ENCODE data around the gene MLN.

MLN gene

DNA sequence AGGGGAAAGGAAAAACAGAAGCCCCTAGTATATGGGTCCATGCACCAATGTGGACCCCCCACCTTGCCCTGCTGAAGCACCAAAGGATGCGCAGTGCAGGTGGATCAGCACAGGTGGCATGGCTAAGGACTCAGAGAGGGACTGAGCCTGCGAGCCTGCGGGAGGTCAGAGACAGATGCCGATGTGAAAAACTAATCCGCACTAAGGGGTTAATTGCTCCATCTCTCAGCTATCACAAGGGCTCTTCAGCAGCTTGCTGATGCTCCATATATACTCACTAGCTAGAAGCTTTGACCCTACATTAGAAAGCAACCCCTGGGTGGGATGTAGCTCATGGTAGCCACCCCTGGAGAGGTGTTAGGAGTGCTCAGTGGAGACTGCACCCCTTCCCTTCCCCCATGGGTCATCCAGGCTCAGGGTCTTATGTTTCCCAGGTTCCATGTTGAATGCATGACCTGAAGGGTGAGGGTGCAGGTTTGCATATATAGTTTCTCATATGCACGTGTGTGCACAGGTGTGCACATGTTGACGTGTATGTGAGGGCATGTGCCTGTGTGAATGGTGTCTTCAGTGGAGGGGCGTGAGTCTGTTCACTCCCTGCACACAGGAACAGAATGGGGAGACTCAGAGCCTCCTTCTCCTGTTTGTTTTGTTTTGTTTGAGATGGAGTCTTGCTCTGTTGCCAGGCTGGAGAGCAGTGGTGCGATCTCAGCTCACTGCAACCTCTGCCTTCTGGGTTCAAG lies 43.7 kb downstream of the MLN start:
- H3K27ac Mint-ChIP-seq: no peak overlapping the region
- no peaks in the 10 kb centered on the region for H3K4me1 Mint-ChIP-seq (ENCODE audit: low read depth)
- no peak for DNase-seq (ENCODE audit: low spot score)
- no peaks in the 10 kb centered on the region for H3K27me3 Mint-ChIP-seq (ENCODE audit: low read depth)
- H3K4me3 Mint-ChIP-seq: no peak overlapping the region
- H3K36me3 Mint-ChIP-seq (ENCODE audit: low read depth): no peaks in the 10 kb centered on the region
- no peaks in the 10 kb centered on the region for H3K9me3 Mint-ChIP-seq

DNA sequence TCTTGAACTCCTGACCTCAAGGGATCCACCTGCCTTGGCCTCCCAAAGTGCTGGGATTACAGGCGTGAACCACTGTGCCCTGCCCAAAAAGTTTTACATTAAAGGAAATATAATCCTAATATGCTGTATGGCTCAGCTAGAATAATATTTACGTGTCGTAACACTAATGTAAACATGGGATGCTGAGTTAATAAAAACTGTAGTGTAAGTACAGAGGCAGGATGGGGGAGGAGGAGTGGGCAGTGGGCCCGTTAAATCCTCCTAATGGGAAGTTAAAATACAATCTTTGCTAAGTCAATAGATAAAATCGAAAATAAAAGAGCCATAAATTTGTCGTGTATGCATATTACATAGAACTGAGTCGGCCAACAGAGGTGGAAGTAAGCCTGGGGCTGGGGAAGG lies 45.0 kb downstream of the MLN start:
- DNase-seq (ENCODE audit: low spot score): no peak
- no peak overlapping the region for H3K4me3 Mint-ChIP-seq
- H3K36me3 Mint-ChIP-seq (ENCODE audit: low read depth): no peaks in the 10 kb centered on the region
- H3K27me3 Mint-ChIP-seq (ENCODE audit: low read depth): no peaks in the 10 kb centered on the region
- H3K9me3 Mint-ChIP-seq: no peaks in the 10 kb centered on the region
- no peaks in the 10 kb centered on the region for H3K4me1 Mint-ChIP-seq (ENCODE audit: low read depth)
- H3K27ac Mint-ChIP-seq: no peak overlapping the region

DNA sequence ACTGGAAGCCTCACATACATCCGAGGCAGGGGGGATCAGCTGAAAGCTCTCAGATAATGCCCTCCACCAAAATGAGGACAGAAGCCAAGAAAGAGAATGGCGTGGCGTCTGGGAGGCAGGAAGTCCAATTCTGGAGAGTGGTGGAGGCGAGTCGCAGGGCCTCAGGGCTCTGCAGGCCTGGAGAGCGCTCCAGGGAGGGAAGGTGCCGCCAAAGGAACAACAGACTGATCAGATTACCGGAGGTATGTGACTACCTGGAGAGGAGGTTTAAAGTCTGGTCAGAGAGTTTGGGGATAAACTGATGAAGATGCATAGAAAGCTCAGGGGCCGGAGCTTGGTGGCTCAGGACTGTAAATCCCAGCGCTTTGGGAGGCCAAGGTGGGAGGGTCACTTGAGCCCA lies 45.9 kb downstream of the MLN start:
- no peaks in the 10 kb centered on the region for H3K36me3 Mint-ChIP-seq (ENCODE audit: low read depth)
- H3K27me3 Mint-ChIP-seq (ENCODE audit: low read depth): no peaks in the 10 kb centered on the region
- H3K4me3 Mint-ChIP-seq: no peak overlapping the region
- H3K27ac Mint-ChIP-seq: no peak overlapping the region
- H3K9me3 Mint-ChIP-seq: no peaks in the 10 kb centered on the region
- H3K4me1 Mint-ChIP-seq (ENCODE audit: low read depth): no peaks in the 10 kb centered on the region
- no peak for DNase-seq (ENCODE audit: low spot score)

DNA sequence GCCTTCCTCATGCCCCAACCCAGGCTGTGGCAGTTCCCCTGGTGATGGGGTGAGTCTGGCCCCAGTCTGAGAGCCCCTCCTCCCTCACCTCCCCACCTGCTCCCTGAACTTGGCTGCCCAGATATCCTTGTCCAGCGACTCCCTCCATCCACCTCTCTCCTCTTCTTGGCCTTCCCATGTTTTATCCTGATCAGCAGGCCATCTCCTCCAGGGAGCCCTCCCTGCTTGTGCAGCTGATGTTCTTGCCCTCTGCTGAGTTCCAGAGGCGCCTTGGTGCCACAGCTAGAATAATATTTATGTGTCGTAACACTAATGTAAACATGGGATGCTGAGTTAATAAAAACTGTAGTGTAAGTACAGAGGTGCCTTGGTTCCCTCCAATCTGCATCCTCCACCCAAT lies 46.7 kb downstream of the MLN start:
- H3K4me1 Mint-ChIP-seq (ENCODE audit: low read depth): no peaks in the 10 kb centered on the region
- H3K27ac Mint-ChIP-seq: no peak overlapping the region
- no peaks in the 10 kb centered on the region for H3K9me3 Mint-ChIP-seq
- no peaks in the 10 kb centered on the region for H3K36me3 Mint-ChIP-seq (ENCODE audit: low read depth)
- no peaks in the 10 kb centered on the region for H3K27me3 Mint-ChIP-seq (ENCODE audit: low read depth)
- DNase-seq (ENCODE audit: low spot score): no peak
- H3K4me3 Mint-ChIP-seq: no peak overlapping the region

- H3K36me3 Mint-ChIP-seq (ENCODE audit: low read depth): no peaks in the 10 kb centered on the region
- no peak for DNase-seq (ENCODE audit: low spot score)
- no peaks in the 10 kb centered on the region for H3K4me1 Mint-ChIP-seq (ENCODE audit: low read depth)
- H3K27me3 Mint-ChIP-seq (ENCODE audit: low read depth): no peaks in the 10 kb centered on the region
- no peaks in the 10 kb centered on the region for H3K9me3 Mint-ChIP-seq
- H3K27ac Mint-ChIP-seq: no peak overlapping the region
- no peak overlapping the region for H3K4me3 Mint-ChIP-seq
These were observed 47.4 kb downstream of the MLN start for GRCh38 chr6:33756211-33756954.

- no peaks in the 10 kb centered on the region for H3K4me1 Mint-ChIP-seq (ENCODE audit: low read depth)
- H3K27ac Mint-ChIP-seq: no peak overlapping the region
- DNase-seq (ENCODE audit: low spot score): no peak
- no peaks in the 10 kb centered on the region for H3K27me3 Mint-ChIP-seq (ENCODE audit: low read depth)
- no peak overlapping the region for H3K4me3 Mint-ChIP-seq
- no peaks in the 10 kb centered on the region for H3K36me3 Mint-ChIP-seq (ENCODE audit: low read depth)
- no peaks in the 10 kb centered on the region for H3K9me3 Mint-ChIP-seq
These were observed 48.5 kb downstream of the MLN start for GRCh38 chr6:33755070-33755869.

- Mint-ChIP-seq H3K27me3 (ENCODE audit: low read depth) (no peaks in the 10 kb centered on the region), H3K36me3 (ENCODE audit: low read depth) (no peaks in the 10 kb centered on the region), H3K27ac (no peak overlapping the region)
These were observed 49.6 kb downstream of the MLN start for GRCh38 chr6:33754222-33754621.

DNA sequence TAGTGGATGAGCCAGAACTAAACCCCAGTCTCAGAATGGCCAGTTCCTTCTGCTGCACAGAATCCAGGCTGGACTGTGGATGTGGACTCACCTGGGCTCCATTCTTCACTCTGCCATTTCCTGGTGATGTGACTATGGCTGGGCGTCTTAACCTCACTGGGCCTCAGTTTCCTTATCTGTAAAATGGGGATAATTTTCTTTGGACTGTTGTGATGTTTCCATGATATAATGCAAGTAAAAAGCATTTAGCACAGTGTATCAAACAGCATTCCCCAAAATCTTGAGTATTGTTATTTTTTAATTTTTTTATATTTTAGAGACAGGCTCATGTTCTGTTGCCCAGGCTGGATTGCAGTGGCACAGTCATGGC lies 51.2 kb downstream of the MLN start:
- no peaks in the 10 kb centered on the region for H3K27me3 Mint-ChIP-seq (ENCODE audit: low read depth)
- no peak for DNase-seq (ENCODE audit: low spot score)
- no peak overlapping the region for H3K27ac Mint-ChIP-seq
- H3K36me3 Mint-ChIP-seq (ENCODE audit: low read depth): no peaks in the 10 kb centered on the region
- no peak overlapping the region for H3K4me3 Mint-ChIP-seq
- H3K4me1 Mint-ChIP-seq (ENCODE audit: low read depth): no peaks in the 10 kb centered on the region
- no peaks in the 10 kb centered on the region for H3K9me3 Mint-ChIP-seq

More at GRCh38 chr6:33754222-33754621, 49.6 kb downstream of the MLN start:
- H3K4me1 Mint-ChIP-seq (ENCODE audit: low read depth): no peaks in the 10 kb centered on the region
- no peaks in the 10 kb centered on the region for H3K9me3 Mint-ChIP-seq
- no peak overlapping the region for H3K4me3 Mint-ChIP-seq
- no peak for DNase-seq (ENCODE audit: low spot score)

DNA sequence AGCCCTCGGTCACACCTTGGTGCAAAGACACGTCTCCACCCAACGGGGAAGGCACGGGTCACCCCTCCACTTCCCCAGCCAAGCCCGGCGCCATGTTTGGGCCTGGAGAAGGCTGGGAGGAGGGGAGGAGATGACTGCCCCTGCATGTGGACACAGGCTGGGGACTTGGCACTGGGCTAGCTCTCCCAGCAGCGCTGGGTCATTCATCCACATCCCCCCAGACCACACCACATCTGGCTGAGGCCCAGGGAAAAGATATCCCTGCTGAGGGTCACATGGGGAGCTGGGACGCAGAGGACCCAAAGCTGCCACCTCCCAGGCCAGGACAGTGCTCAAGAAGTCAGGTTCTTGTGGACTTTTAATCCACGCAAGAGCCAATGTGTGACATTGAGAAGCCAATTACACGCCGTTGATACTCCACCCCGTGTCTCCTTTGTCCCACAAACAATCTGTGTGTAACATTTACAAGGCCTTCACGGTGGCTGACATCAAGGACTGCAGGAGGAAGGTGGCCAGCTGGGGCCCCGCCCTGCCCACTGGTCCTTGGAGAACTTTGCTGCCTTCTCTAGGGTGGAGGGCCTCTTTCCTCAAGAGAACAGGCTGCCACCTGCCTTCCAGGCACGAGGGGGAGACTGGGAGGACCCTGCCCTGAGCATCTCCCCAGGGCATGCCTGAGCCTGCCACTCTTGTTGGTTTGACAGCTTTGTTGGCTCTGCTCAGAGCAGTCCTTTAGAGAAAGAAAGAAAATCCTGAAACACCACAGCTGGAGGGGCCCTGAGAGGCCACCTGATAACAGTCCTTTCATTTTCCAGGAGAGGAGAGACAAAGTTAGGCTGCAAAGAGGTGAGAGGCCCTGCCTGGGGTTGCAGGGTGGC lies 51.8 kb downstream of the MLN start:
- no peak for DNase-seq (ENCODE audit: low spot score)
- Mint-ChIP-seq H3K4me1 (ENCODE audit: low read depth) (no peaks in the 10 kb centered on the region), H3K4me3 (no peak overlapping the region), H3K36me3 (ENCODE audit: low read depth) (no peaks in the 10 kb centered on the region), H3K27ac (no peak overlapping the region), H3K27me3 (ENCODE audit: low read depth) (no peaks in the 10 kb centered on the region), H3K9me3 (no peaks in the 10 kb centered on the region)

GRCh38 chr6:33750244-33750991 lies 53.4 kb downstream of the MLN start:
- Mint-ChIP-seq H3K27ac (no peak overlapping the region), H3K36me3 (ENCODE audit: low read depth) (no peaks in the 10 kb centered on the region)

DNA sequence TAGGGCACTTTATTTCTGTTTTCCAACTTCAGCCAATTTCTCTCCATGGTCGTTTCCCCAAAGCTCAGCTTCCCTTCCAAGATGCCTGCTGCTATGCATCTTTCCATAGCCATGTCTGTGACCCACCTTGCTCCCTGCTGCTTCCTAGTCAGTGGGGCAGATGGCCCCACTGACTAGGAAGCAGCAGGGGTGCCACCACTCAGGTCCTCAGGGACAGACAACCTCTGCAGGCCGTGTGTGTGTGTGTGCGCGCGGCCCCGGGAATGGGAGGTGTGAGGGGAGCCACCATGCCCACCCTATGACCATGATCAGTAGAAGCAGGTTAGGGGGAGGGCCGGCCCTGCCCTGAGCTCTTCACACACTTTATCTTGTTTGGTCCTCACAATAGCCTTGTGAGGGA lies 54.4 kb downstream of the MLN start:
- Mint-ChIP-seq H3K4me3 (no peak overlapping the region), H3K9me3 (no peaks in the 10 kb centered on the region), H3K4me1 (ENCODE audit: low read depth) (no peaks in the 10 kb centered on the region), H3K36me3 (ENCODE audit: low read depth) (no peaks in the 10 kb centered on the region), H3K27me3 (ENCODE audit: low read depth) (no peaks in the 10 kb centered on the region), H3K27ac (no peak overlapping the region)
- no peak for DNase-seq (ENCODE audit: low spot score)

More at GRCh38 chr6:33750244-33750991, 53.4 kb downstream of the MLN start:
- Mint-ChIP-seq H3K27me3 (ENCODE audit: low read depth) (no peaks in the 10 kb centered on the region), H3K9me3 (no peaks in the 10 kb centered on the region), H3K4me1 (ENCODE audit: low read depth) (no peaks in the 10 kb centered on the region), H3K4me3 (no peak overlapping the region)
- DNase-seq (ENCODE audit: low spot score): no peak

DNA sequence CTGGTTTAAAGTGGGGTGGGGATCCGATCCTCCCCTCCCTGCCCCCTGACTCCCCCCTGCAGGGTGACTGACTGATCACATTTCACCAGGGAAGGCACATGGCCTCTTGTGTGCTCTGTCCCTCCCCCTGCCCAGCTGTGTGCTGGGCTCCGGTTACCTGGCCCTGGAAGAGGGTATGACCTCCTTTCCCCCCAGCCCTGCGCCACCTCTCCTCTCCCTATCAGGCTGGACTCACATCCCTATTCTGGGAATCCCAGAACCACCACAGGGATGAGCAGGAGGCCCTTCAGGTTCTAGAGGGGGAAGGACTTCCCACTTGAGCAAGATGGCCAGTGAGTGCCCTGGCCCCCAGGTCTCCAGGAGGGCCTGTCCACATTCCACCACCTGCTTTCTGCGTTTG lies 55.0 kb downstream of the MLN start:
- H3K36me3 Mint-ChIP-seq (ENCODE audit: low read depth): no peaks in the 10 kb centered on the region
- no peaks in the 10 kb centered on the region for H3K4me1 Mint-ChIP-seq (ENCODE audit: low read depth)
- H3K4me3 Mint-ChIP-seq: no peak overlapping the region
- no peak overlapping the region for H3K27ac Mint-ChIP-seq
- H3K9me3 Mint-ChIP-seq: no peaks in the 10 kb centered on the region
- no peaks in the 10 kb centered on the region for H3K27me3 Mint-ChIP-seq (ENCODE audit: low read depth)
- DNase-seq (ENCODE audit: low spot score): no peak

DNA sequence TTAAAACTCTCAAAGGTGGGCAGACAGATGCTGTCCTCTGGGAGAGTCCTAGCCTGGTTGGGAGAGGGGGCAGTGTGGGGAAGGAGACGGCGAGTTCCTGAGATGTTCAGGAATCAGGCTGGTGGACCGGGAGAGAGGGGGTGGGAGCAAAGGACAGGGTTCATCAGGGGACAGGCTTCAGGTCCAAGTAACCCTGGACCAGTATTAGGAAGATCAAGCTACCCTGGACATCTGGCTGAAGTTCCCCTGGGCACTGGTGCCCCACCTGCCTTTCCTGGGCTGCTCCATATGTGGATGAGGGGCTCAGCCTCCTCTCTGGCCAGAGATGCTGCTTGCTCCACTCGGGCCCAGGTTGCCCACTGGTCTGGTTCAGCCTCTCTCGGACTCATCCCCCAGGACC lies 56.0 kb downstream of the MLN start:
- H3K27me3 Mint-ChIP-seq (ENCODE audit: low read depth): peaks cover 2% of the 10 kb centered on the region
- H3K9me3 Mint-ChIP-seq: no peaks in the 10 kb centered on the region
- no peaks in the 10 kb centered on the region for H3K4me1 Mint-ChIP-seq (ENCODE audit: low read depth)
- DNase-seq (ENCODE audit: low spot score): no peak
- H3K36me3 Mint-ChIP-seq (ENCODE audit: low read depth): no peaks in the 10 kb centered on the region
- H3K27ac Mint-ChIP-seq: no peak overlapping the region
- no peak overlapping the region for H3K4me3 Mint-ChIP-seq

Data from T-helper 2 cell treated with Interferon-gamma antibody and Interleukin-4, amounts not matched to agents 5 μg/mL and 100 μg/mL, for 36 hours (primary cell).